DMS79 (cell line): ENCODE results near the gene CCDC87.
A peak's percentile ranks its signal among the peaks of the same experiment; 100 is the strongest.
"Not testable (repeated sequence)": the region's sequence is repeated elsewhere in the genome, so short reads cannot be mapped to it uniquely, and the experiment has no call there.

Experiments
- DNase-seq: peaks from one replicate; lab custom pipeline; 2025; lab: John Stamatoyannopoulos, UW

The CCDC87 gene

GRCh38 chr11:66550887-66551286 is 42.0 kb downstream of the CCDC87 start:
- no peak for DNase-seq

DNA sequence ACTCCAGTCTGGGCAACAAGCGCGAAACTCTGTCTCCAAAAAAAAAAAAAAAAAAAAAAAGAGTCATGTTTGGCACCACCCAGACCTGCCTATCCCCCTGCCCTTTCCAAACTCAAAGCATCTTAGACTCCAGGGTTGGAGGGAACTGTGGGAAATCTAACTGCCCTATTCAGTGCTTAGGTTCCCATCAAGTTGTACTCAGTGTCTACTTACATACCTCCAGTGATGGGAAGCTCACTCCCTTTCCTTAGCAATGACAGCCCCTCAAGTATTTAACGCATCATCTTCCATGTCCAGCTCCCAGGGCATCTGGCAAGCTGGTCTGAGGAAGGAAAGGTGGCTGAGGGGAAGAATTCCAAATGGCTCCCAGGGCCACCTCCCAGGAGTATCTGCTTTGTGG is 43.2 kb downstream of the CCDC87 start:
- DNase-seq = no peak

GRCh38 chr11:66548774-66549630 is 43.9 kb downstream of the CCDC87 start:
- no peak for DNase-seq

- DNase-seq = no peak
Measured at GRCh38 chr11:66548041-66548440, 44.8 kb downstream of the CCDC87 start.

- DNase-seq = no peak
Measured at GRCh38 chr11:66547662-66548009, 45.2 kb downstream of the CCDC87 start.

DNA sequence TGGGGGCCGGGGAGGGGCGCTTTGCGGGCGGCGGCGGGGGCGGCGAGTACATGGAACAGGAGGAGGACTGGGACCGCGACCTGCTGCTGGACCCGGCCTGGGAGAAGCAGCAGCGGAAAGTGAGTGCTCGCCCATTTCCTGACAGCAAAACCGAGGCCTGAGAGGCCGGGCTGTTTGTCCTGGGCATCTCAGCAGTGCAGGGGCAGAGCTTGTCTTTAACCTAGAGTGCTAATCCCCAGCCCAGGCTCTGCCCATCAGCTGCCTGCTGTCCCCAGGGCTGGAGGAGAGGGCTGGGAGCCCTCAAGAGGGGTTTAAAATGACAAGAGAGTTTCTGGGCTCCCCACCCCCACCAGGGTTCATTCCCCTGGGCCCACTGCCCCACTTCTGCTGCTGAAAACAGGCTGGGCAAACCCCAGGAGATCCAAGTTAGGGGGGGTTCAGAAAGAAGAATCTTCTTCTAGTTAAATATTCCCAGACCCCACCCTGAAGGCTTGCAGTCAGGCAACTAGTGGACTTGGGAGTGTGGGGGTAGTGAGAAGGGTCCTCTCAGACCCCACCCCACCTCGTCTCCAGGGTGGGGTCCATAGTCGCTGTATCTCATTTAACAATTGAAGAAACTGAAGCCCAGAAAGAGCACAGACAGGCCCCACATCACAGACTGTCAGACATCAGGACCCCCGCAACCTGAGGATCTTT is 45.7 kb downstream of the CCDC87 start:
- DNase-seq = no peak

GRCh38 chr11:66546368-66546965 is 46.4 kb downstream of the CCDC87 start, which contains the start of gene ACTN3:
ACTN3 (plus strand) TSS chr11:66546903; CDS start chr11:66546938, 35 bp downstream.
- no peak for DNase-seq

GRCh38 chr11:66545701-66546367 is 47.0 kb downstream of the CCDC87 start, which contains the start of gene ZDHHC24:
ZDHHC24 (minus strand) TSS chr11:66546048; CDS start chr11:66546003, 45 bp downstream.
- DNase-seq = peak; percentile 83

GRCh38 chr11:66544952-66545351 is 47.9 kb downstream of the CCDC87 start:
- not testable (repeated sequence) for DNase-seq

GRCh38 chr11:66543263-66544107 is 49.4 kb downstream of the CCDC87 start:
- no peak for DNase-seq

DNA sequence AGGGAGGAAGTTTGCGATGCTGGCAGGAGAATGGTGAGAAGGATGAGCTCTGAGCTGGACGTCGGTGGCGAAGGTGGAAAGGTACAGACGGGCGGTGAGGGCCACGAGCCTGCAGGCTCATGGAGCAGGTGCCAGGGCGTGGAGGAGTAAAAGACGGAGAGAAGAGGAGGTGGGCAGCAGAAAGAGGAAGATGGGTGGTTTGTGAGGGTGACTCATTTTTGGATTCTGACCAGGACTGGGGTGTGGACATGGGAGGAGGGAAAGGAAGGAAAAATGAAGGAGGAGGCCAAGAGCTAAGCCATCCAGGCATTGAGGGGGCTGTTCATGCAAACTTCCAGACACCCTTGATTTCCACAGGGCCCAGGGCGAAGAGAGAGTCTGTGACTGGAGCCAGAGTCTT is 50.5 kb downstream of the CCDC87 start:
- DNase-seq = no peak

DNA sequence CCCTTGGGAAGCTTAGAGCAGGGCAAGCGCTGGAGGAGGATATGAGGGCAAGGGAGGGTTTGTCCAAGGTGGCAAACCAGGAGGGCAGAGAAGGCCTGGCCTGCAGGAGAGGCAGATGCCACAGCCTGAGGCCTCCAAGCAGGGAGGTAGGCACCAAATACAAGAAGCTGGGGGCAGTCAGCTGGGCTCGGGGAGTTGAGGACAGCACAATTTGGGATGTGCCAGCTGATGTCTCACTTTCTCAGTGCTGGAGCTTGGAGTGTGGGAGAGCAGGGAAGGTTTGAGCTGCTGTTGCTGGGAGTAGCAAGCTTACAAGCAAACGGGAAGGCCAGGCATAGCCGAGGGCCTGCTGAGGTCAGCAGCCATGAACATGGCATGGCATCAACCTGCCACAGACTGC is 51.0 kb downstream of the CCDC87 start:
- no peak for DNase-seq

DNA sequence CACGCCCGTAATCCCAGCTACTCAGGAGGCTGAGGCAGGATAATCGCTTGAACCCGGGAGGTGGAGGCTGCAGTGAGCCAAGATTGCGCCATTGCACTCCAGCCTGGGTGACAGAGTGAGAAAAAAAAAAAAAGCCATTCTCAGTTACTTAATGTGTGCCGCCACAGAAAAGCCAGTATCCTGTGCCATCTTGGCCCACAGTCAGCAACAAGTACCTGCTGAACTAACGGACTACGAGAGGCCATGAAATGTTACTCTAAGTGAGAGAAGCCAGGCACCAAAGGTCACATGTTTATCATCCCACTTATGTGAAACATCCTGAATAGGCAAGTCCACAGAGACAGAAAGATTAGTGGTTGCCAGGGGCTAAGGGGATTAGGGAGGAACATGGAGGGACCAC is 52.3 kb downstream of the CCDC87 start:
- not testable (repeated sequence) for DNase-seq
